Inflammatory macrophage treated with lipopolysaccharide for 4 hours (primary cell): Measurements from ENCODE around the gene WHRN.

ENCODE experiments used
- DNase-seq: peaks from one replicate; pipeline ENCODE4 v3.0.0-alpha.2; 2020

Gene WHRN

GRCh38 chr9:114469091-114469853 is 36.0 kb downstream of the WHRN start:
- no peak for DNase-seq

DNA sequence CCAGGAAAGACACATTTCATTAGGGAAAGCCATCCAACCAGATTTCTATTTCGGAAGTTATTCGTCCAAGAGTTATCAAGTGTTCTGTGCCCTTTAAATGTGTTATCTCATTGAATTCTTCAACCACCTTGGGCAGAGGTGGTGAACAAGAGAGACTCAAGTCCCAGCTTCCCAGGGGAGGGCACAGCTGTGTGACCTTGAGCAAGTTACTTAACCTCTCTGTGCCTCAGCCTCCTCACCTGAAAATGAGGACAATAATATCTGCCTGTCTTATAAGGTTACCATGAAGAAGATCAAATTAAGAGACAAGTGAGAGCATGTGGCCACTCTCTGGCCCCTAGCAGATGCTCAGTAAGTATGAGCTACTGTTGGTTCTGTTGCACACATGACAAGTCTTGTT is 37.4 kb downstream of the WHRN start:
- no peak for DNase-seq

GRCh38 chr9:114467226-114467750 is 38.0 kb downstream of the WHRN start:
- no peak for DNase-seq

DNA sequence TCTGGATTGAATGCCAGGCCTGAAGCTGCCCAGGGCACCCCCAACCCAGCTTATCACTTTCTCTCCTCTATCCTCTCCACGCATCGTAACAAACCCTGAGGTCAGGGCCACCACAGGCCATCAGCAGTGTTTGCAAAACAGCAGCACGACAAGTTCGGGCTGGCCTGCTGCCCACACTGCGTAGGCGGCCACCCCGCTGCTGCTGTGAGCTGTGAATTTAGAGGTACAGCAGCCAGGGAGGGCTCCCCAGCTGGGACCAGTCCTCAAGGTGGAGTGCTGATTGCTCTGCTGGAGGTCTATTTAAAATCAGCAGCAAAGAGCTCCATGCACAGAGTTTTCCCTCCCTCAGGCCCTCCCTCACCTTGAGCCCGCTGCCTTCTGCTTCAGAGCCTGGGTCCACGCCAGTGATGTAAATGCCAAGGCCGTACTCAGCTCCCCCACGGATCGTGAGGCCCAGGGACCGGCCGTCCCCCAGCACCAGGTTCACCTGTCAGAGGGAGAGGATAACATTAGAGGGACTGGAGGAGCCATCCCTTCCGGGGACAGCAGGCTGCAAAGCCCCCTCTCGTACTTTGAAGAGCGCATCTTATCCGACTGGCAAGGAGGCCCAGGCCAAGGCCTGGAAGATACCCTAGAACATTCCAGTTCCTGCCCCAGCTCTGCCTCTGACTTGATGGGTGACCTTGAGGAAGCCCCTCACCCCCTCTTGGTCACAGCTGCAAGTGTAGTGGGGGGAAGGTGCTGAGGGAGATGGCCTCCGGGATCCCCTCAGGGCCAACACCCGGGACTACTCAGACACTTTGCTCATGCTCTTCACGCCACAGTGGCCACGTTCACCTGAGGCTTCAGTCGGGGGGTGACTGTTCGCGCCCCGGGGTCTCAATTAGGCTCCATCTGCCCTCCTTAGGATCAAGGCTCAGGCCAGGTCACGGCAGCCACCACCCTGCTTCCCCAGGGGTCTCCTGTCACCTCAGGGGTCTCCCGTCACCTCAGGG is 39.1 kb downstream of the WHRN start:
- DNase-seq = no peak

GRCh38 chr9:114465417-114465816 is 39.9 kb downstream of the WHRN start:
- DNase-seq = no peak

- DNase-seq = no peak
Measured at GRCh38 chr9:114464281-114465051, 40.8 kb downstream of the WHRN start.

DNA sequence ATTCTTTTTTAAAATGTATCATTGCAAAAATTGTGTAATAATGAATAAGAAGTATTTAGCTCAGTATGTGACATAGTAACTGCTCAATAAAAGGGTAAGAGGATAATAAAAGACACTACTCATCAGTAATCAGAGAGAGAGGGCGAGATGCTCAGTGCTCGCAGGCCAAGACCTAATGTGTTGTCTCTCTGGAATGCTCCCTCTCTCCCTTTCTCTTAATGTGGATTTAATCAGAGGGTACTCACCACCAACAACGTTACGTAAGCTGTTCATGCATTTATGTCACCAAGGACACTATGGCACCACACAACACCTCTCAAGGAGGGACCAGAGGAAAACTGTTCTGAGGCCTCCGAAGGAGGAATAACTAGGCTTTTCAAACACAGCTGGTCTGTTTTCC is 42.5 kb downstream of the WHRN start:
- DNase-seq = no peak

DNA sequence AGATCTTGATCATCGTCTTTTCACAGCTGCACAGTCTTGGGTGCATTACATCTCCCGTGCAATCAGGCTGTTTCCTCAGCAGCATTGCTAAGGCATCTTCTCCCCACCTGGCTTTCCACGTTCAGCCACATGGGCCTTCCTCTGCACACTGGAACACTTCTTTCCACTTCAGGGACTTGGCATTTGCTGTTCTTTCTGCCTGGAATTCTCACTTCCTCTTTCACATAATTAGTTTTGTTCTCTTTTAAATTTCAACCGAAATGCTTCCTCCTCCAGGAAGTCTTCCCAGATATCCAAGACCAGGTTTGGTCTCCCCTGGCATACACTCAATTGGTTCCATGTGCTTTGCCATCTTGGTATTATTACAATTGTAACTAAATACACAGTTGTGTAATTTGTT is 43.8 kb downstream of the WHRN start:
- peak; percentile 27 for DNase-seq

- DNase-seq = no peak
Measured at GRCh38 chr9:114460513-114461199, 44.6 kb downstream of the WHRN start.

DNA sequence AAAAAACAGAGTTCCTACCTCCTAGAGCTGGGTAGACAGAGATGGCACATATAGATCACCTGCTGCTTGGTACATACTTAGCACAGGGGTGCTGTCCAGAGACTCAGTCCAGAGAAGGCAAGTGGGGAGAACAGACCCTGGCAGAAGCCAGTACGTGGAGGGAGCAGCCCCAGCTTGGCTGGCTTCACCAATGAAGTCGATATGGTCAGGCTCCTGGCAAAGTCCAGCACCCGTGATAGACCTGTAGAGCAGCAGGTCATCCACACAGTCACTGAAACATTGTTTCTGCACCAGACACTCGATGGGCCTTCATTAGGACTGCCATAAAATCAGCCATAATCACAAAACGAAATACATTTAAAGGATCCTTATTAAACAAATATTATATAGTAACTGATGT is 45.8 kb downstream of the WHRN start:
- DNase-seq = no peak

DNA sequence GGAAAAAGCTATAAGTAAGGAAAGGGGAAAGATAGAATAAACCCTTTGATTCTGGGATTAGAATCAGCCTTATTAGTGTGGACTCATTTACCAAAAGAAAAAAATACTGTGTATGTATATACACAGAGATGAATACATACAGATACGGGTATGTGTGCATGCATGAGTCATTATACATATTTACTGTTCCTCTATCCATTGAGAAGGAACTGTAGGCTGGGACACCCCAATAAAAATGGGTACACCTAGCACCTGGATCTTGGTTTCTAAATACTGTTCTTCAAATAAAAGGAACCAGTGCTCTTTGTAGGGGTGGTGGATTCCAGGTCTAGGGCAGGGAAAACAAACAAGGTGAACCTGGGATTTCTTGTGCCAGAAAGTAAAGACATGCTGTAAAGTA is 48.3 kb downstream of the WHRN start:
- DNase-seq = no peak

- DNase-seq = no peak
Measured at GRCh38 chr9:114454652-114455051, 50.6 kb downstream of the WHRN start.

GRCh38 chr9:114452219-114453165 is 52.8 kb downstream of the WHRN start:
- DNase-seq = no peak

DNA sequence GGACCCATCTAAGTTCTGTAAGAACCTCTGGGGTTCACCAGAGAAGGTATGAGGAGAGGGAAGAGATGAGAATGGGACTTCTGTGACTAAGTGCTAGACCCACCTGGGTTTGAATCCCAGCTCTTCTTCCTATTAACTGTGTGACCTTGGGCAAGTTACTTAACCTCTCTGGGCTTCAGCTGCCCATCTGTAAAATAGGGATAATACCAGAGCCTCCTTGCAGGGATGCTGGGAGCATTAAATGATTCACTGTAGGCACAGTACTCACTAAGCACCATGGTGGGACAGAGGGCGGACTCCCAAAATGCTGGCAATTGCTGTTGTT is 53.6 kb downstream of the WHRN start:
- no peak for DNase-seq

- no peak for DNase-seq
Measured at GRCh38 chr9:114450833-114451706, 54.2 kb downstream of the WHRN start.

GRCh38 chr9:114450181-114450580 is 55.1 kb downstream of the WHRN start:
- no peak for DNase-seq

GRCh38 chr9:114449236-114449635 is 56.0 kb downstream of the WHRN start:
- no peak for DNase-seq

DNA sequence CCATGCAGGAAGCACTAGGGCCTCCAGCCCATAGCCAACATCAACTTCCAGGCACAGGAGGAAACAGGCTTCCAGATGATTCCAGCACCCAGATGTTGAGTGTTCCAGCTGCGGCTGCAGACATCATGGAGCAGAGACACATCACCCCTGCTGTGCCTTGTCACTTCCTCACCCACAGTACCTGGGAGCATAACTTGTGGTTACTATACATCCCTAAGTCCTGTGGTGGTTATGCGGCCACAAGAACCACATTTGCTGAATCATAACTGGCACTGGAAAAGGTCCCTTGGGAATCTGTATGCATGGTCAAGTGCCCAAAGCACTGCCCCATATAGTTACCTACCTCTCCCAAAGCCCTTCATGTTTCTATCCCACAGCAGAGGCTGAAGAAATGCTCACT is 56.6 kb downstream of the WHRN start:
- no peak for DNase-seq

DNA sequence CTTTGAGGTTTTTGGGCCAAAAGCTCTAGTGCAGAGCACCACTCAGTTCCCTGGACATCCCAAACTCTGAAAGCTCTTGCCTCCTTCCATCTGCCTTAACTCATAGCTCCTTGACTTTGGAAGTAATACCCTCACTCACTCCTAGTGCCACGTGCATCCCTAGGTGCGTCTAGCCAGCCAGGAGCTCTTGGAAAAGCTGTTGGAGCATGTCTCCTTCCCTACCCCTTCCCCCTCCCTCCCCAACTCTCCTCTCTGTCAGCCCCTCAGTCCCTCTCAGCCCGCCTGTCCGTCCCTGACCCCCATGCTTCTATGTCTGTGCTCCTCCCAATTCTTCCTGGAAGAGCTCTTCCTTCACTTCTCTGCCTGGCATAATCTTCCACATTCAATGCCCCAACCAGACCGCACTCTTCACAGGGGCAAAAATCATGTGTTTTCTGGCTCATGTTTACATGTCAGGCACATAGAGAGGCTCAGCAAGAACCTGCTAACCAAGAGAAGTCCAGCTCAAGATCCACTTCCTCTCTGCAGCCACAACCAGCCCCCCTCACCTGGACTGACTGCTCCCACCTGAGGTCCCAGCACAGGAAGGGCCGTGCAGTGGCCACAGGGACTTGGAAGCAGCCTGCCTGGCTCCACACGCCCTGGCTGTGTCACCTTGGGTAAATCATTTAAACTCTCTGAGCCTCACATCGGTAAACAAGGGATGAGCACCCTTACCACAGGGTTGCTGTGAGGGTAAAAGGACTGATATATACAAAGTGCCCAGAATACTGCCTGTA is 58.4 kb downstream of the WHRN start:
- DNase-seq = no peak
